ENCODE results near the gene NUMBL. TPM values are rescaled to one million over a fixed set of nuclear protein-coding genes. Genes with fewer than 3 reads are reported as not detected.

NUMBL gene
- total and polyA plus RNA-seq, 4 donors = 13.2 to 41.2 (median 17.1) TPM

- ATAC-seq (ENCODE audit: insufficient read depth, low FRiP score) (no peak), DNase-seq (no peak)
- Histone ChIP-seq H3K4me3 (no peak overlapping the region), H3K9ac (ENCODE audit: insufficient read depth in 1 of 2, low read length in 2 of 2) (no peak overlapping the region), H3K36me3 (ENCODE audit: control insufficient read depth in 4 of 4, insufficient read depth in 4 of 4, low read length in 4 of 4) (peaks cover 0 to 17% (median 13%) of the 10 kb centered on the region in 4 donors), H3K4me1 (ENCODE audit: control insufficient read depth in 5 of 5, insufficient read depth in 5 of 5, low read length in 5 of 5) (peaks cover 0 to 10% (median 4%) of the 10 kb centered on the region in 5 donors), H3K27me3 (ENCODE audit: control insufficient read depth in 3 of 3, insufficient read depth in 3 of 3, low read length in 2 of 3) (no peaks in the 10 kb centered on the region), H3K9me3 (ENCODE audit: control insufficient read depth in 4 of 4, insufficient read depth in 3 of 4, low read length in 3 of 4) (peaks cover 0 to 4% (median 0%) of the 10 kb centered on the region in 4 donors), H3K27ac (ENCODE audit: low read depth in 1 of 2, low read length in 1 of 2) (no peak overlapping the region)
- TF ChIP-seq CTCF (IDR thresholded peaks at IDR 0.05; ENCODE audit: control extremely low read depth, extremely low read depth) = no peak
- WGBS, 2 donors = 74 to 85% methylated on average over 16 of the region's 16 CpGs
Measured at GRCh38 chr19:40630571-40631160, 59.8 kb downstream of the NUMBL start.

GRCh38 chr19:40629346-40629745, 61.1 kb downstream of the NUMBL start:
- peaks cover 0 to 4% (median 0%) of the 10 kb centered on the region in 4 donors for H3K9me3 ChIP-seq (ENCODE audit: control insufficient read depth in 4 of 4, insufficient read depth in 3 of 4, low read length in 3 of 4)
- ATAC-seq (ENCODE audit: insufficient read depth, low FRiP score) (no peak), DNase-seq (no peak)
- no peak overlapping the region for H3K27ac ChIP-seq (ENCODE audit: low read depth in 1 of 2, low read length in 1 of 2)
- no peak overlapping the region for H3K4me3 ChIP-seq
- 94 to 96% methylated on average over 41 to 42 of the region's 42 CpGs for WGBS, 2 donors
- no peak overlapping the region for H3K9ac ChIP-seq (ENCODE audit: insufficient read depth in 1 of 2, low read length in 2 of 2)
- no peak for TF ChIP-seq CTCF (IDR thresholded peaks at IDR 0.05; ENCODE audit: control extremely low read depth, extremely low read depth)
- H3K27me3 ChIP-seq (ENCODE audit: control insufficient read depth in 3 of 3, insufficient read depth in 3 of 3, low read length in 2 of 3) = no peaks in the 10 kb centered on the region
- H3K4me1 ChIP-seq (ENCODE audit: control insufficient read depth in 5 of 5, insufficient read depth in 5 of 5, low read length in 5 of 5) = peaks cover 0 to 10% (median 4%) of the 10 kb centered on the region in 5 donors
- H3K36me3 ChIP-seq (ENCODE audit: control insufficient read depth in 4 of 4, insufficient read depth in 4 of 4, low read length in 4 of 4) = peaks cover 0 to 26% (median 14%) of the 10 kb centered on the region in 4 donors

GRCh38 chr19:40627486-40628279, 62.8 kb downstream of the NUMBL start:
- no peak for ATAC-seq (ENCODE audit: insufficient read depth, low FRiP score)
- H3K36me3 ChIP-seq (ENCODE audit: control insufficient read depth in 4 of 4, insufficient read depth in 4 of 4, low read length in 4 of 4) = peaks cover 0 to 35% (median 19%) of the 10 kb centered on the region in 4 donors
- TF ChIP-seq CTCF (IDR thresholded peaks at IDR 0.05; ENCODE audit: control extremely low read depth, extremely low read depth) = no peak
- H3K27ac ChIP-seq (ENCODE audit: low read depth in 1 of 2, low read length in 1 of 2) = no peak overlapping the region
- H3K27me3 ChIP-seq (ENCODE audit: control insufficient read depth in 3 of 3, insufficient read depth in 3 of 3, low read length in 2 of 3) = no peaks in the 10 kb centered on the region
- WGBS, 2 donors = 91 to 96% methylated on average over 39 of the region's 39 CpGs
- peaks cover 0 to 3% (median 0%) of the 10 kb centered on the region in 5 donors for H3K4me1 ChIP-seq (ENCODE audit: control insufficient read depth in 5 of 5, insufficient read depth in 5 of 5, low read length in 5 of 5)
- peaks cover 0 to 4% (median 0%) of the 10 kb centered on the region in 4 donors for H3K9me3 ChIP-seq (ENCODE audit: control insufficient read depth in 4 of 4, insufficient read depth in 3 of 4, low read length in 3 of 4)
- H3K4me3 ChIP-seq = no peak overlapping the region
- no peak for DNase-seq
- no peak overlapping the region for H3K9ac ChIP-seq (ENCODE audit: insufficient read depth in 1 of 2, low read length in 2 of 2)
